ENCODE results near the gene VPS16. TPM values are rescaled to one million over a fixed set of nuclear protein-coding genes. Genes with fewer than 3 reads are reported as not detected.

Gene VPS16
- total RNA-seq, 1 experiment from 2014 or later, result 49.9 TPM

GRCh38 chr20:2900845-2901592 lies 60.5 kb downstream of the VPS16 start:
- no peak for ATAC-seq
- Histone ChIP-seq H3F3A (ENCODE audit: low read length, unreplicated experiment) (no peaks in the 10 kb centered on the region), H3K9me3 (ENCODE audit: low read length) (no peaks in the 10 kb centered on the region), H3K79me2 (ENCODE audit: low read length) (peaks cover 29% of the 10 kb centered on the region), H4K20me1 (ENCODE audit: low read length) (peaks cover 4% of the 10 kb centered on the region; the same call in 1 of the 2 replicates), H3K9me2 (replicated peaks; ENCODE audit: low read length) (no peaks in the 10 kb centered on the region), H3K4me2 (ENCODE audit: low read length) (no peak overlapping the region), H2AFZ (ENCODE audit: low read length) (no peak overlapping the region), H3K4me3 (ENCODE audit: low read length) (no peak overlapping the region), H3K27me3 (ENCODE audit: low read length) (no peaks in the 10 kb centered on the region), H3K4me1 (ENCODE audit: insufficient read depth, low read length) (no peaks in the 10 kb centered on the region), H3K36me3 (ENCODE audit: low read depth, low read length) (no peaks in the 10 kb centered on the region), H3K9ac (ENCODE audit: low read length) (no peak overlapping the region), H3K27ac (ENCODE audit: low read length) (no peak overlapping the region)
- TF ChIP-seq EZH2phosphoT487 (IDR thresholded peaks at IDR 0.05; ENCODE audit: borderline replicate concordance, low read length), result no peak
- TF ChIP-seq EZH2 (IDR thresholded peaks at IDR 0.05; ENCODE audit: low read length, unreplicated experiment), result no peak
- no peak for TF ChIP-seq CTCF (conservative IDR thresholded peaks at IDR 0.05; ENCODE audit: low read depth, low read length)
- POLR2A ChIA-PET (ENCODE audit: unreplicated experiment), result no interaction called here
- CTCF ChIA-PET, result interaction anchor here (0.5 to 0.6 kb wide), 2 partner anchors 100 to 108 kb away, joined by 3 to 4 read pairs; no protein-coding TSS in a partner anchor
- DNase-seq, result no peak
- intact Hi-C loops (cut with micrococcal nuclease), result no loop called here
- BruUV-seq (replicated peaks), result no TSS peak

GRCh38 chr20:2902291-2902690 lies 61.7 kb downstream of the VPS16 start:
- DNase-seq (no peak), ATAC-seq (no peak)
- ChIA-PET CTCF (no interaction called here), POLR2A (ENCODE audit: unreplicated experiment) (no interaction called here)
- Histone ChIP-seq H2AFZ (ENCODE audit: low read length) (no peak overlapping the region), H3K27ac (ENCODE audit: low read length) (no peak overlapping the region), H3K4me1 (ENCODE audit: insufficient read depth, low read length) (no peaks in the 10 kb centered on the region), H3K4me3 (ENCODE audit: low read length) (no peak overlapping the region), H3F3A (ENCODE audit: low read length, unreplicated experiment) (no peaks in the 10 kb centered on the region), H3K27me3 (ENCODE audit: low read length) (no peaks in the 10 kb centered on the region), H3K9me2 (replicated peaks; ENCODE audit: low read length) (no peaks in the 10 kb centered on the region), H4K20me1 (ENCODE audit: low read length) (no peaks in the 10 kb centered on the region), H3K36me3 (ENCODE audit: low read depth, low read length) (no peaks in the 10 kb centered on the region), H3K9me3 (ENCODE audit: low read length) (no peaks in the 10 kb centered on the region), H3K4me2 (ENCODE audit: low read length) (no peak overlapping the region), H3K9ac (ENCODE audit: low read length) (no peak overlapping the region), H3K79me2 (ENCODE audit: low read length) (peaks cover 17% of the 10 kb centered on the region)
- intact Hi-C loops (cut with micrococcal nuclease), result no loop called here
- no TSS peak for BruUV-seq (replicated peaks)
- TF ChIP-seq EZH2 (IDR thresholded peaks at IDR 0.05; ENCODE audit: low read length, unreplicated experiment) (no peak), CTCF (conservative IDR thresholded peaks at IDR 0.05; ENCODE audit: low read depth, low read length) (no peak), EZH2phosphoT487 (IDR thresholded peaks at IDR 0.05; ENCODE audit: borderline replicate concordance, low read length) (no peak)

GRCh38 chr20:2902818-2903217 lies 62.3 kb downstream of the VPS16 start:
- CTCF ChIA-PET, result interaction anchor here (0.6 kb wide), 1 partner anchor 256 kb away, joined by 3 read pairs; no protein-coding TSS in a partner anchor
- POLR2A ChIA-PET (ENCODE audit: unreplicated experiment), result no interaction called here
- BruUV-seq (replicated peaks), result no TSS peak
- H3K4me2 ChIP-seq (ENCODE audit: low read length), result no peak overlapping the region
- H3K79me2 ChIP-seq (ENCODE audit: low read length), result peaks cover 13% of the 10 kb centered on the region; the same call in 1 of the 2 replicates
- no peak for ATAC-seq
- no peak for TF ChIP-seq EZH2 (IDR thresholded peaks at IDR 0.05; ENCODE audit: low read length, unreplicated experiment)
- no peak for TF ChIP-seq EZH2phosphoT487 (IDR thresholded peaks at IDR 0.05; ENCODE audit: borderline replicate concordance, low read length)
- no peak for TF ChIP-seq CTCF (conservative IDR thresholded peaks at IDR 0.05; ENCODE audit: low read depth, low read length)
- H3K9ac ChIP-seq (ENCODE audit: low read length), result no peak overlapping the region
- H2AFZ ChIP-seq (ENCODE audit: low read length), result no peak overlapping the region
- no peaks in the 10 kb centered on the region for H3F3A ChIP-seq (ENCODE audit: low read length, unreplicated experiment)
- H3K4me3 ChIP-seq (ENCODE audit: low read length), result no peak overlapping the region
- intact Hi-C loops (cut with micrococcal nuclease), result no loop called here
- H4K20me1 ChIP-seq (ENCODE audit: low read length), result no peaks in the 10 kb centered on the region
- no peaks in the 10 kb centered on the region for H3K27me3 ChIP-seq (ENCODE audit: low read length)
- no peak overlapping the region for H3K27ac ChIP-seq (ENCODE audit: low read length)
- H3K4me1 ChIP-seq (ENCODE audit: insufficient read depth, low read length), result no peaks in the 10 kb centered on the region
- DNase-seq, result no peak
- no peaks in the 10 kb centered on the region for H3K9me3 ChIP-seq (ENCODE audit: low read length)
- no peaks in the 10 kb centered on the region for H3K9me2 ChIP-seq (replicated peaks; ENCODE audit: low read length)
- H3K36me3 ChIP-seq (ENCODE audit: low read depth, low read length), result no peaks in the 10 kb centered on the region

Data from PC-3 (cell line).